Measurements from ENCODE around the gene LFNG. TPM values are rescaled to one million over a fixed set of nuclear protein-coding genes. Genes with fewer than 3 reads are reported as not detected.

The LFNG gene
- total and polyA plus RNA-seq, 9 of the 15 experiments (the other 6 are each of a cell fraction or from before 2014, with no cell fraction given), result 0.03 to 0.89 (median 0.25) TPM; not detected in 1

DNA sequence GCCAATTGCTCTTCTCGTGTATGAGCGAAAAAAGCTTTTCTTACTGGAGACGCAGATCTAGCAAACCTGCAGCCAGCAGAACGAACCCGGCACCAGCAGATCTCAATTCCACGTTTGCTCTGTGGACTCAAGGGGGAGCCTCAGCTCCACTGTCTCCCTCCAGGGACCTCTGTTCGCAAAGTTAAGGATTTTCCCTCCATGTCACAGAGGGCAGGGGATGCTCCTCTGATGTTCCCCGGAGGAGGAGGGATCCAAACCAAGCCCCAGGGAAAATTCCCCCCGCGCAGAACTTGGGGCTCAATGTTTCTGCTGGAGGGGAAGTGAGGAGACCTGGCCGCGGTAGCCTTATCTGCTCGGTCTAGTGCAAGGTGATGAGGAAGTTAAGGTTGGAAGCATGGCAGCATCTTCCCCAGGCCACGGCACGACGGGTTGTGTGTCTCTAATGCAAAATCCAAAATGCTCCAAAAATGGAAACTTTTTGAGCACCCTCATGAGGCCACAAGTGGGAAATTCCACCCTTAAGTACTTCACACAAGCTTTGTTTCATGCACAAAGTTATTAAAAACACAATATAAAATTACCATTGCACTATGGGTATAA, 48.2 kb downstream of the LFNG start (continued):
- TF ChIP-seq BCLAF1 (IDR thresholded peaks at IDR 0.05; ENCODE audit: borderline replicate concordance in 1 of 2, control insufficient read depth in 1 of 2, low read depth in 2 of 2, low read length in 1 of 2), result no peak
- peak; percentile 17 to 55; a peak in 3 of 4 replicates for TF ChIP-seq RAD21 (CRISPR knock-in tag; conservative IDR thresholded peaks at IDR 0.05 in 1 of 2, IDR thresholded peaks at IDR 0.05 in 1 of 2)
- TF ChIP-seq, protein P1, sequence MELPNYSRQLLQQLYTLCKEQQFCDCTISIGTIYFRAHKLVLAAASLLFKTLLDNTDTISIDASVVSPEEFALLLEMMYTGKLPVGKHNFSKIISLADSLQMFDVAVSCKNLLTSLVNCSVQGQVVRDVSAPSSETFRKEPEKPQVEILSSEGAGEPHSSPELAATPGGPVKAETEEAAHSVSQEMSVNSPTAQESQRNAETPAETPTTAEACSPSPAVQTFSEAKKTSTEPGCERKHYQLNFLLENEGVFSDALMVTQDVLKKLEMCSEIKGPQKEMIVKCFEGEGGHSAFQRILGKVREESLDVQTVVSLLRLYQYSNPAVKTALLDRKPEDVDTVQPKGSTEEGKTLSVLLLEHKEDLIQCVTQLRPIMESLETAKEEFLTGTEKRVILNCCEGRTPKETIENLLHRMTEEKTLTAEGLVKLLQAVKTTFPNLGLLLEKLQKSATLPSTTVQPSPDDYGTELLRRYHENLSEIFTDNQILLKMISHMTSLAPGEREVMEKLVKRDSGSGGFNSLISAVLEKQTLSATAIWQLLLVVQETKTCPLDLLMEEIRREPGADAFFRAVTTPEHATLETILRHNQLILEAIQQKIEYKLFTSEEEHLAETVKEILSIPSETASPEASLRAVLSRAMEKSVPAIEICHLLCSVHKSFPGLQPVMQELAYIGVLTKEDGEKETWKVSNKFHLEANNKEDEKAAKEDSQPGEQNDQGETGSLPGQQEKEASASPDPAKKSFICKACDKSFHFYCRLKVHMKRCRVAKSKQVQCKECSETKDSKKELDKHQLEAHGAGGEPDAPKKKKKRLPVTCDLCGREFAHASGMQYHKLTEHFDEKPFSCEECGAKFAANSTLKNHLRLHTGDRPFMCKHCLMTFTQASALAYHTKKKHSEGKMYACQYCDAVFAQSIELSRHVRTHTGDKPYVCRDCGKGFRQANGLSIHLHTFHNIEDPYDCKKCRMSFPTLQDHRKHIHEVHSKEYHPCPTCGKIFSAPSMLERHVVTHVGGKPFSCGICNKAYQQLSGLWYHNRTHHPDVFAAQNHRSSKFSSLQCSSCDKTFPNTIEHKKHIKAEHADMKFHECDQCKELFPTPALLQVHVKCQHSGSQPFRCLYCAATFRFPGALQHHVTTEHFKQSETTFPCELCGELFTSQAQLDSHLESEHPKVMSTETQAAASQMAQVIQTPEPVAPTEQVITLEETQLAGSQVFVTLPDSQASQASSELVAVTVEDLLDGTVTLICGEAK (IDR thresholded peaks at IDR 0.05), result no peak
- TF ChIP-seq, protein P1 (CRISPR knock-in tag; IDR thresholded peaks at IDR 0.05), result no peak
- no peak for TF ChIP-seq CBX5 (IDR thresholded peaks at IDR 0.05; ENCODE audit: borderline replicate concordance, low read depth)
- no peak for TF ChIP-seq ZFP36 (IDR thresholded peaks at IDR 0.05; ENCODE audit: low read depth, low read length, partially characterized antibody)
